GM19395 (cell line): ENCODE data around the gene NELFA.

Source experiments
- ATAC-seq: cut with Tn5 transposase; IDR thresholded peaks from one replicate; pipeline ENCODE4 v1.9.1; 2021; ENCODE audit warnings: mild to moderate bottlenecking, moderate library complexity; ENCODE audit not compliant: unreplicated experiment

The NELFA gene

DNA sequence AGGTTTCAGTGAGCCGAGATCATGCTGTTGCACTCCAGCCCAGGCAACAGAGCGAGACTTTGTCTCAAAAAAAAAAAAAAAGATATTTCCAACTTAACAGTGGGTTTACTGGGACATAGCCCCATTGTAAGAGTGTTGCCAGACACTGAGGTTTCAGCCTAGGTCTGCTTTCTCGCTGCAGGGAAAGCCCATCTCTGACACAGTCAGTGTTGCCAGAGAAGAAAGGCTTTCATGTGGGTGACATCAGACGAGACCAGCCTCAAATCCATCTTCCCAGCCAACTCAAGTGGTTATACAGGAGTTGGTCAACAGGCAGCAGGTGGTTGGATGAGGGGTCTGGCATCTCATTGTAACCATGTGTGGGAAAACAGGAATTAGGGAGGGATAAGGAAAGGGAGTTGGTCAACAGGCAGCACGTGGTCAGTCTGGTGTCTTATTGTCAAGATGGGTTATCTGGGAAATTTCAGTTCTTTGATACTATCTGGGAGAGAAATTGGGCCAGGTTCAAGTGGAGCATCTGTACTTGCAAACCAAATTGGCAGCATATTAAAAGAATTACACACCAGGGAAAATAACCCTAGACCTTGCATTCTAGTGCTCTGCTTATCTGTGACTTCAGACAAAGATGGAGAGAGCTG lies 41.1 kb downstream of the NELFA start:
- ATAC-seq, result no peak

GRCh38 chr4:1964971-1965370 lies 43.8 kb downstream of the NELFA start:
- no peak for ATAC-seq

DNA sequence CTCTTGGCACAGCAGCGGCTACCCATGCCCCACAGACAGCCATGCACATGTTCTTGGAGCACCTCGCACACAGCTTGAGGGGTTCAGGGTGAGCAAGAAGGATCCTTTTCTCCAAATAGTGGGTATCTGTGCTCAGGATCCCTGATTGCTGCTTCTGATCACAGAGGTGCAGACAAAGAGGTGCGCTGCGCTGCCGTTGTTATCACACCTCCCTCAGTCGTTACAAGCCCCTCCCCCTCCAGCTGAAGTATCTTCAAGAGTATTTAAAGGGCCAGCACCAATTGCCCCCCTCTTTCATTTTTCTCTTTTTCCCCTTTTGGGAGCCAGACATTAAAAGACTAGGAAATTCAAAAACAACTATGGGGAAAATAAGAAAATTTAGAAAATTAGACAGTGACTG lies 44.3 kb downstream of the NELFA start:
- no peak for ATAC-seq

DNA sequence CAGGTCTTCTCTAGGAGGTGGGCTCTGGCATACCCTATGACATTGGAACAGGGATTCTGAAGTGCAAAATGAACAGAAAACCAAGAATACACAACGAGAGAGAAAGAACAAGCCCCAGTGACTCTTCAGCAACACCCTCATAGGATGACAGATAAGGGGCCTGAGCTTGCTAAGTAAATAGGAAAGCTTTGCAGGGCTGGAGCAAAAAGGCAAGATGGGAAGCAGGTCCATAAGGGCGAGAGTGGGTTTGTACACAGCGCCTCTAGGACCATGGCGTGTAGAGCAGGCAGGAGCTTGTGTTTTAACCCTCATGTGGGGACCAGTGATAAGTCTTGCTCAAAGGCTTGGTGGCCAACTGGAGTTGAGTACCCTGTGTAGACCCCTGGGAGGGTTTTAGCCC lies 45.8 kb downstream of the NELFA start:
- ATAC-seq, result no peak

DNA sequence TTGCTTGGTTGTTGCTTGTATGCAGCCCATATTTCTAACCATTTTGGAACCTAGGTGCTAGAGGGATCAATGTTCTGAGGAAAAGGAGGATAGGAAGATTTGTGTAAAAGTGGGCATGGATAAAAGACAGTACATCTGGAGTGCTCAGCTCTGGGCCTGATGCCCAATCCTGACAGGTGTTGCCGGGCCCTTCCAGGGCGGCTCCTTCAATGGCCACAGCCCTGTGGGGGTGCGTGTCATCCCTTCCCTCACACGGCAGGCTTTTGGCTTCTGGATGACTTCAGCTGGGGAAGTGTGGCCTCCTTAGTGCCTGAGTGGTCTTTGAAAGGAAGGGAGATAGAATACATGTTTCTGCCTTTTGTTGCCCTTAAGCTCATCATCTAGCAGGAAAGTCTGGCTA lies 47.2 kb downstream of the NELFA start:
- no peak for ATAC-seq

GRCh38 chr4:1961038-1961437 lies 47.7 kb downstream of the NELFA start:
- no peak for ATAC-seq

DNA sequence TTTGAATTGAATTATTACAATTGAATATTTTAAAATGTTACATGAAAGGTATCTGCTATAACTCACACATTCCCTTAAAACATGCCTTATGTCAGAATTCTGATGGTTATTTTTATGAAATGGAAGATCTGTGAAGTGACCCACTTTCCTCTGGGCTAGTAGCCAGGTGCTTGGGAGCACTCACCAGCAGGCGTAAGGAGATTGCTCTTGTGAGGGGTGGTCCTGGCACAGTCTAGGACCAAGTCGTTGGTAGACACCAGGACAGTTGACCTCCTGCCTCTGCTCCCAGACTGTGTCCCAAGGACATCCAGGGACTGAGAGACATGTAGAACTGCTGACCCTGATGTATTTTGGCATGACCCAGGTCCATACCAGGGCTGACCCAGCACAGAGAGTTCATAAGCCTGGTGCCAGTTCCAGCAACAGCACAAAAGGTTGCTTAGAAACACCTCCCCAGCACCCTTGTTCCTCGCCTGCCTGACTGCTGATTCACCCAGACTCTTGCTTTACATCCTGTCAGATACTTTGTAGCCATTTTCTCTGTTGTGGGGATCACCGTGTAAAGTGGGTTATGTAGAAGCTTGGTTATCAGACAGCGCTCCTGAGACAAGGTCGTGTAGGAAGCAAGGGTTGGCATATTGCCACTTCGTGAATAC lies 48.5 kb downstream of the NELFA start:
- ATAC-seq, result no peak

DNA sequence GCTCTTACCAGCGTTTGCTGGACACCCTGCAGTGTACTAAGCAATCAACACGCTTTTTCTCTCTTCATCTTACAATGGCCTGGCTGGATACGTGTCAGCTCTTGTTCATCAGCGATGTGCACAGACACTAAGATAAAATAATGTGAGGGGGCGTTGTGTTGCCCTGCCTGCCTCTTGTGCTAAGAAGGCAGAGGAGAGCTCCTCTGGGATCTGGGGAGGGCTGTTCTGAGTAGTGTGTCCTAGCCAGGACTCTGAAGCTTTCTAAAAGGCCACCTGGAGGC lies 49.7 kb downstream of the NELFA start:
- ATAC-seq, result no peak

DNA sequence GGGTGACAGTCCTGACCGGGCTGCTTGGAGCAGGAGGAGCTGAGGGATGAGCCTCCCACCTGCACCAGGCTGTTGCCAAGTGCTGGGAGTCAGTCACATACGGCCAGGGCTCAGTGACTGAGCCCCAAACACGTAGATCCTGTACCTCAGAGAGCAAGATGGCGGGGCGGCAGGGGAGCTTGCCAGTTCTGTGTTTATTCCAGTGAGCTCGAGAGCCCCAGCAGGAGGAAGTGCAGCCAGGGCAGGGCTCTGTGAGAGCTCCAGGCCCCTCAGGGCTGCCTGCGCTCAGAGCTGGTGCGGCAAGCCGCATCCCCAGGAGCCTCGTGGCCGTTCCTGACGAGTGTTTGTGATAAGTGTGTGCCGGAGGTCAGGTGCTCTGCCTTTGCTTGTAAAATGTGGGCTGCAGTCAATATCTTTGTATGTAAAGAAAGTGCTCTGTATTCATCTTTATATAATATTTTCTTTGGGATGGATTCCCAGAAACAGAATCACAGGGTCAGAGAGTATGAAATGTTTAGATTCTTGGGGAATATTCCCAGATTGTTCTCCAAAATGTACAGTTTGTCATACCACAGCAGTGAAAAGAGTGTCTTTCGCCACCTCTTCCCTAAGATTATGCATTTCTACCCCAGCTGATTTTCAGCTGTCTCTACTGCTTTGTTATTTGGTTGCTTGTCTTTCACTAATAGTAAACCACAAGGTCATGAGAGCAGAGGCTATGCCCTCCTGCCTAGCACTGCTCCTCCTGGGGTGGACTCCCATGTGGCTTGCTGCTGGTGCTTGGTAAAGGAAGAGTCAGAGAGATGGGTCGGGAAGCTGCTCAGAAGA lies 50.3 kb downstream of the NELFA start:
- ATAC-seq, result no peak

DNA sequence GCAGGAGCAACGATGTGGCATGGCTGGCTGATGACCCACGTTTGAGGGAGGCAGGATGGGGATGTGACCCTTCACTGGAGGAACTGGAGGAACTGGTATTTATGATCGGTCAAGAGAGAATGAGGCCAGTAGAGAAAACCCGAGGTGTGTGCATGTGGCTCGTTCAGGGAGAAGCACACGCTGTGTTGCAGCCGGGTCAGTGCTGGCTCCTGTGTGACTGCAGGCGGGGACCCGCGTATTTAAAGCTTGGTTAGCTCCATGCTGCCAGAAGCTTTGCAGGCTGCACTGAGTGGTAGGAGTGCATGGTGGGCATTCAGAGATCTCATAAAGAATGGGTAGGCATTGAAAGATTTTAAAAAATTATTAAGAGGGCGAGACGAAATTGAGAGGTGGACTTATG lies 52.1 kb downstream of the NELFA start:
- ATAC-seq, result no peak

- ATAC-seq, result no peak
These were observed 55.4 kb downstream of the NELFA start for GRCh38 chr4:1953335-1953734.

DNA sequence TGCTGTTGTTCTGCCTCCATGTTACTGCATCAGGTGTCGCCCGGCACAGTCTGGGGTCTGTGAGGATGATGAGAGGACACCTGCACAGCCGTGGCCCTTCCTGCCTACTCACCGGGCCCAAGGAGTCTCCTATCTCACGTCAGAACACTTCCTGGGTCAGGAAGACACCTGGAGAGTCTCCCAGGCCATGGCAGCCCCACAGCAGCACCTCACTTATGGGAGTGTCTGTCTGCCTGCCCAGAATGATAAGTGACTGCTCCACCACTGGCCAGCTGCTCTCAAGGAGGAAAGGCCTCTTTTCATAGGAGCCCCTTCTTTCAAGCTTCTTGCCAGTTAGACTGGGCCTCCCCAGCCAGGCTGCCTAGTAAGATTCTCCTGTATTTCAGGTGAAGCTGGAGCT lies 56.1 kb downstream of the NELFA start:
- no peak for ATAC-seq

DNA sequence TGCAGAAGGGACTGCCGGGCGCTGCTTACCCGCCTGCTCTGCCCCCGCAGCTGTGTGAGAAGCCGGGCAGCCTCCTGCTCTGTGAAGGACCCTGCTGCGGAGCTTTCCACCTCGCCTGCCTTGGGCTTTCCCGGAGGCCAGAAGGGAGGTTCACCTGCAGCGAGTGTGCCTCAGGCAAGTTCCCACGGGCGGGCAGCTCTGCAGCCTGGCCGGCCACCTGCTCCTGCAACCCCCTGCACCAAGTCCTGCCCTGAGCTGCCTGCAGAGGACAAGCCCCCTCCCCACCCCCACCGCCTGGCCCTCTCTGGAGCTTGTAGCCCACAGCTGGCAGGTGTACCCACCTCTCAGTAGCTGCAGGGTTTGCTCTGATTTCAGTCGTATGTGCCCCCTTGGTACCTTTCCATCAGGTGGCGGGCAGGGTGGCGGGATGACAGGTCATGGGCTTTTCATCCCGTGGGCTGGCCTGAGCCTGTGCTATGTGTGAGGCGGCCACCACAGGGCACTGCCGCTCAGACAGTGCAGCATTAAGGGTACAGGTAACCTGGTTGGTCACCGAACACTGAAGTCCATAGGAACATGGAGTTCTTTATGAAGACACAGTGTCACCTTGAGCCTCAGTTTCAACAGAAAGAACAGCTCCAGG lies 56.6 kb downstream of the NELFA start:
- no peak for ATAC-seq

- no peak for ATAC-seq
These were observed 58.4 kb downstream of the NELFA start for GRCh38 chr4:1950369-1950768.

DNA sequence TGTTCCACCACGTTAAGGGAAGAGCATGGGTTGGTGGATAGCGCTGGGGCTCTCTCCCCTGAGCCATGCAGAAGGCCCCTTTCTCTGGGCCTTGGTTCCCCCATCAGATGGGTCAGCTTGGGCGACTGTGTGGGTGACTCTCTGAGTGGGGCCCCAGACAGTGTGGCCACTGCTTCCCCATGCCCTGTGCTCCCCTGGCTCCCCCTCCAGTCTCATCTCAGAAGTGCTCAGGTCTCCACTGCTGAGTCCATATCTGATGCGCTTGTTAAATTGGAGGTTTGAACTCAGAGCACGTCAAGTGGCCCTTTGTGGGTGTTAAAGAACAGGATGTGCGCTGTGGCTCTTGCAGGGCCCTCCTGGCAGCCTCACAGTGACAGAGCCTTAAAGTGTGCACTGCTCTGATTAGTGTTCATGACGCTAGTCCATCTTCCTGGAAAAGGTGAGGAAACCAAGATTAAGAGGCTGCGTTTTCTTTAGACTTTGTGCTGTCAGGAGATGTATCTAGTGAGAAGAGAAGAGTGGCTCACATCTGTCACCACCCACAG lies 59.8 kb downstream of the NELFA start:
- ATAC-seq, result no peak

- no peak for ATAC-seq
These were observed 60.5 kb downstream of the NELFA start for GRCh38 chr4:1948232-1948631.

DNA sequence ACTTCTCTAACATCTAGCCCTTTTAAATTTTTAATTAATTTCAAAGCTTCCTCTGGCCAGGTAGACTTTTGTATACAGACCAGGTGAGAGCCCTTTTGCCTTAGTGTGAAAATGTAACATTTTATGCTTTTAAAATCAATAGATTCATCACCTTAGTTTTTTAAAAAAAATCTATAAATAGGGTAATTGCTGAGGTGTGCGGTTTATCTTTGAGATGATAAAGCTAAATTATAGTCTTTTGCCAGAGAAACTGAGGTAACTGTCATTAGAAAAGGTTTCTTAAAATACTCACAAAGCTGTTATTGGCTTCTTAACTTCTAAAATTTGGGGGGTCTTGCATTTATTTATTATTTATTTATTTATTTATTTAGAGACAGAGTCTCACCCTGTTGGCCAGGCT lies 62.9 kb downstream of the NELFA start:
- ATAC-seq, result no peak

DNA sequence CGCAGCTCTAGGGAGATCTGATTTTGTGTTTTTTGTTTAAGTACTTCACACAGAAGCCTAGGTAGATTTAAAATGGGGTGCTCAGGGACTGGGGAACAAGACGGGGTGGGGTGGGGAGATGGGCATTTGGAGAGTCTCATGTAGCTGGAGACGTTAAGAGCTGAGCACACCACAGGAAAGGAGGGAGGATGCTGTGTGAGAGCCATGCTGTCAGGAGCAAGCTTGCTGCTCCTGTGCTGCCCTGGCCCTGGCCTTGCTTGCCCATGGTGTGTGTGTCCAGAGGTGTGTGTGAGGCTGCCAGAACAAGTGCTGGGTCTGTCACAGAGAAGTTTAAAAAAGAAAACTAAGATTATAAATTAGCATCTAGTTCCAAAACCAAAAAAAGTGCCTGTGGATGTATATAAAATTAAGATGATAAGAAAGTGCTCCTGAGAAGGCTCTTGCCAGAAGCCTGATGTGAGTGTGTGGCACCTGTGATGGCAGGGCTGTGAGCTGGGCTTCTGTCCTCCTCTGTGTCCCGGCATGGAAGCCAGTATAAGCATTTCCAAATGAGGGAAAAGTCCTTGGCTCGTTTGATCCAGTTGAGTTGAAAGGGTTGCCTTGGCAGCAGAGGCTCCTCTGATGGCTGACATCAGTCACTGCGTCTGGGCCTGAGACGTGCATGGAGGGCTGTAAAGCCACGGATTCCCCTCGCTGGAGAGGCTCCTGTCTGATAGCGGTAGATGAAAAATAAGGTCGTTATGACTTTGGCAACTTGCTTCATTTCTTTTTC lies 63.5 kb downstream of the NELFA start:
- ATAC-seq, result no peak

- no peak for ATAC-seq
These were observed 64.8 kb downstream of the NELFA start for GRCh38 chr4:1943928-1944327.

- ATAC-seq, result no peak
These were observed 68.2 kb downstream of the NELFA start for GRCh38 chr4:1940566-1940965.
